NB4 (cell line): ENCODE results near the gene NKAIN4.

ENCODE experiments used
- CTCF ChIP-seq: IDR thresholded peaks from one replicate; pipeline ENCODE4 v1.5.1; 2012; ENCODE audit warnings: low read depth, low read length
- MAX ChIP-seq: IDR thresholded peaks from 2 replicates; pipeline ENCODE4 v1.6.1; 2011; ENCODE audit warnings: low read depth, low read length
- POLR2A ChIP-seq: IDR thresholded peaks from 2 replicates; pipeline ENCODE4 v1.6.1; 2011; ENCODE audit warnings: mild to moderate bottlenecking; ENCODE audit not compliant: insufficient read length; ENCODE audit errors: extremely low read depth

- TF ChIP-seq CTCF, result no peak
- no peak for TF ChIP-seq POLR2A
- TF ChIP-seq MAX, result no peak
These were observed 43.1 kb upstream of the NKAIN4 start for GRCh38 chr20:63297371-63297781.
